Fibroblast of lung (primary cell): Measurements from ENCODE around the gene TIAM2.

Source experiments
- CTCF ChIP-seq, 2 donors: IDR thresholded peaks in 1 of 2; conservative IDR thresholded peaks in 1 of 2; 1 replicate in 1 of 2; 2 replicates in 1 of 2; pipeline ENCODE4 v1.5.1; 2011 to 2012; ENCODE audit warnings: low read length in 2 of 2, control low read depth in 1 of 2, inconsistent platforms in 1 of 2, low read depth in 1 of 2, mild to moderate bottlenecking in 1 of 2
- EZH2 ChIP-seq: IDR thresholded peaks from 2 replicates; pipeline ENCODE4 v1.5.1; 2012; ENCODE audit warnings: low read length, control low read depth, mild to moderate bottlenecking; ENCODE audit errors: missing control alignments

- TF ChIP-seq CTCF (conservative IDR thresholded peaks at IDR 0.05 in 1 of 2, IDR thresholded peaks at IDR 0.05 in 1 of 2; ENCODE audit: low read depth in 1 of 2, low read length in 2 of 2) (no peak), EZH2 (no peak)
Measured at GRCh38 chr6:155246825-155247224, 251.7 kb downstream of the TIAM2 start.
